GM20431 (cell line): ENCODE results near the gene ADAMTS13.
"Not testable (repeated sequence)": the region's sequence is repeated elsewhere in the genome, so short reads cannot be mapped to it uniquely, and the experiment has no call there.

Experiments
- in situ Hi-C: fragments of 300-500 bp; cut with MseI, MboI; formaldehyde crosslinking; loops from one replicate; pipeline ENCODE4 v1.15.0; 2020; ENCODE audit warnings: low sequenced_read_pairs; ENCODE audit not compliant: unreplicated experiment

ADAMTS13 gene

GRCh38 chr9:133421615-133422542, at the start of gene ADAMTS13:
Gene ADAMTS13, plus strand, starts transcription at chr9:133422367. Its CDS starts 77 bp downstream, at chr9:133422444.
- in situ Hi-C loops = no loop called here

- in situ Hi-C loops = no loop called here
These were observed 47.5 kb upstream of the ADAMTS13 start for GRCh38 chr9:133374612-133375115.

- in situ Hi-C loops = no loop called here
These were observed 46.9 kb upstream of the ADAMTS13 start for GRCh38 chr9:133375116-133375723.

- in situ Hi-C loops = no loop called here
These were observed 46.2 kb upstream of the ADAMTS13 start, which contains the start of the genes STKLD1 and SURF4 for GRCh38 chr9:133375724-133376654. Gene STKLD1, plus strand, starts transcription at chr9:133376366. Its CDS starts 108 bp downstream, at chr9:133376474. Gene SURF4, minus strand, starts transcription at chr9:133376060. Its CDS starts 91 bp downstream, at chr9:133375969.

- in situ Hi-C loops = not testable (repeated sequence)
These were observed 44.9 kb upstream of the ADAMTS13 start for GRCh38 chr9:133377280-133377679.

GRCh38 chr9:133377721-133378216, 44.4 kb upstream of the ADAMTS13 start:
- in situ Hi-C loops = no loop called here

GRCh38 chr9:133378408-133378962, 43.7 kb upstream of the ADAMTS13 start:
- in situ Hi-C loops = no loop called here

- in situ Hi-C loops = no loop called here
These were observed 42.7 kb upstream of the ADAMTS13 start for GRCh38 chr9:133379153-133380086.

- in situ Hi-C loops = no loop called here
These were observed 41.4 kb upstream of the ADAMTS13 start for GRCh38 chr9:133380734-133381133.

- in situ Hi-C loops = no loop called here
These were observed 39.5 kb upstream of the ADAMTS13 start for GRCh38 chr9:133382507-133383141.

GRCh38 chr9:133383438-133383837, 38.7 kb upstream of the ADAMTS13 start:
- in situ Hi-C loops = no loop called here

GRCh38 chr9:133384736-133385321, 37.3 kb upstream of the ADAMTS13 start:
- in situ Hi-C loops = no loop called here

GRCh38 chr9:133385452-133385851, 36.7 kb upstream of the ADAMTS13 start:
- in situ Hi-C loops = no loop called here

GRCh38 chr9:133386338-133386737, 35.8 kb upstream of the ADAMTS13 start:
- in situ Hi-C loops = no loop called here

- in situ Hi-C loops = no loop called here
These were observed 34.5 kb upstream of the ADAMTS13 start for GRCh38 chr9:133387680-133388079.

GRCh38 chr9:133389025-133389557, 33.1 kb upstream of the ADAMTS13 start:
- in situ Hi-C loops = no loop called here

- in situ Hi-C loops = no loop called here
These were observed 32.6 kb upstream of the ADAMTS13 start for GRCh38 chr9:133389562-133389961.
